Adrenal gland (tissue), 5 donors: ENCODE data around the gene RRP15.

ENCODE experiments used
- CTCF ChIP-seq, 6 experiments: fragments of 450-650 bp in 4 of 6; fragments of 200-600 bp in 2 of 6; sonication (generic) in 1 of 6; IDR thresholded peaks; 1 replicate in 5 of 6; 2 replicates in 1 of 6; pipeline versions ENCODE4 v1.5.1 to v1.8.0; 2016 to 2021; ENCODE audit warnings: antibody characterized with exemption in 6 of 6, mild to moderate bottlenecking in 2 of 6, moderate library complexity in 1 of 6
- POLR2A ChIP-seq, 2 donors: fragments of 450-650 bp; IDR thresholded peaks; one replicate each; pipeline ENCODE4 v1.6.1; 2017; ENCODE audit warnings: antibody characterized with exemption in 2 of 2, mild to moderate bottlenecking in 2 of 2, moderate library complexity in 1 of 2
- donor health status: DM: no; HTN: no; CAD: no.

GRCh38 chr1:218315638-218316037, 30.5 kb downstream of the RRP15 start:
- TF ChIP-seq CTCF (IDR thresholded peaks at IDR 0.05) (no peak), POLR2A (IDR thresholded peaks at IDR 0.05) (no peak)
